HTR-8/SVneo (cell line): Measurements from ENCODE around the gene DUSP19.
A peak's percentile ranks its signal among the peaks of the same experiment; 100 is the strongest.

Source experiments
- DNase-seq: peaks from one replicate; pipeline ENCODE4 v3.0.0; 2011; ENCODE audit warnings: low spot score, mixed read lengths; ENCODE audit not compliant: insufficient read length
- FAIRE-seq: peaks from 2 replicates; lab custom pipeline; 2011; peaks lifted over from hg19 to GRCh38; lab: Jason Lieb, UNC

The DUSP19 gene

DNA sequence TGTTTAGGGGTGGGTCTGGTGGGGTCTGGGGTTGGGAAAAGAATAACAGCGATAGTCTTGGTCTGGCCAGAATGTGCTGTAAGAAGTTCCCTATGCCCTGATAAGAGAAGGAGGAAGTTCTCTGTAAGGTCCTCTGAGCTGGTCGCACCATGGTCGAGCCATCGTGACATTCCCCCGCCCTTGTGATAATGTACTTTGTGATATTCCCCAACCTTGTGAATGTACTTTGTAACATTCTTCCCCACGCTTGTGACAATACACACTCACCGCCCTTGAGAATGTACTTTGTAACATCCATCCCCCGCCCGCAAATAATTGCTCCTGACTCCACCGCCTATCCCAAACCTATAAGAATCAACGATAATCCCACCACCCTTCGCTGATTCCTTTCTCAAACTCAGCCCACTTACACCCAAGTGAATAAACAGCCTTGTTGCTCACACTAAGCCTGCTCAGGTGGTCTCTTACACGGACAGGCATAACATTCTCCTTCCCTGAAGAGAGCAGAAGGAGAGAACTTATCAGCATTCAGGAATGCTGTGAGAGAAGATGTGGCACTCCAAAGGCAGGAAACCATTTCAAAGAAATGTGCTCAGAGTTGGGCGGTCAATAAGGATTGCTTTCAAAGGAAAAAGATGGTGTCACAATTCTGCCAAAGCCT lies 17.8 kb upstream of the DUSP19 start:
- FAIRE-seq, result no peak
- no peak for DNase-seq

DNA sequence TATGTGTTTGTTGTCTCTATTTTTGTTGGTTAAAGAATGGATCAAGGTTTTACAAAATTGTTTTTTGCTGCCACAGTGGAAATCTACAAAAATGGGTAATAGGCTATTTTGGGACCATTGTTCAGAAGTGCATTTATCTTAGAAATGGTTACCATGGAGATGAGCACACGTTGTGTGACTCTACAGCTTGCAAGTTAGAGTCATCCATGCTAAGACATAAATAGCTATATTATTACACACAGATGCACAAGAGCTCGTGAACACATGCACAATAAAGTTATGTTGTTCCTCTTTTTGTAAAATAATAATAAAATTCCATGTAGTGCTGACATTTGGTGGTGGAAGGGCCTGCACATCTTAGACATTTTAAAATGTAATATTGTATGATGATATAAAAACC lies 15.5 kb upstream of the DUSP19 start:
- no peak for DNase-seq
- FAIRE-seq, result no peak

DNA sequence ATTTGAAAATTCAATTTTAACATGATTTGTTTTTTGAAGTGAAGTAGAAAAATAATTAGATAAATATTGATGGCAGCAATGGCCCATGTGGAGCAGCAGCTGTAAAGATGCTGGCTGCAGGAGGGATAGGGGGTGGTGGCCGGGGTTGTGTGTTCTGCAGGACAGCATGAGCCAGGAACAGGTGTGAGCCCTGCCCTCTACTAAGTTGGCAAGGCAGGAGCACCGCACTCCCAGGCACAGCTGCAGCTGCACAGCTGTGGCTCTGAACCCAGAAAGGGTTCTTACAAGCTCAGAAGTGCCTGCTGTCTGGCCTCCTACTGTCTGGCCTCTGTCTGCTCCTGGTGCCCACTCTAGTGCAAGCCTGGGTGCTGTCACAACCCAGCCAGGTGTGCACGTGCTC lies 10.0 kb upstream of the DUSP19 start:
- no peak for FAIRE-seq

DNA sequence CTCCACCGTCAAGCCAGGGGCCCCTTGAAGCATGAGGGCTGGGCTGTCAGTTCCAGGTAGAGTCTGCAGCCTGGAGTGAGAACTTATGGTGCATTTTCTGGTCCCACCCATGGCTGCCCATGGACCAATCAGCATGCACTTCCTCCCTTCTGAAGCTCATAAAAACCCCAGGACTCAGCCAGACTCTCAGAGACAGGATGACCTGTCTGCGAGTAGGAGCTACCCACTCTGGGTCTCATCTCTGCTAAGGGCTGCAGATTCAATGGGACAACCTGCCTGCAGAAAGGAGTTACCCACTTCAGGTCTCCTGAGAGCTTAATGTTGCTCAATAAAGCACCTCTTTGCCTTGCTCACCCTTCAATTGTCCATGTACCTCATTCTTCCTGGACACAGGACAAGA lies 9.4 kb upstream of the DUSP19 start:
- FAIRE-seq, result no peak
- DNase-seq, result no peak

More for the DNA sequence above, 10.0 kb upstream of the DUSP19 start:
- DNase-seq, result no peak

DNA sequence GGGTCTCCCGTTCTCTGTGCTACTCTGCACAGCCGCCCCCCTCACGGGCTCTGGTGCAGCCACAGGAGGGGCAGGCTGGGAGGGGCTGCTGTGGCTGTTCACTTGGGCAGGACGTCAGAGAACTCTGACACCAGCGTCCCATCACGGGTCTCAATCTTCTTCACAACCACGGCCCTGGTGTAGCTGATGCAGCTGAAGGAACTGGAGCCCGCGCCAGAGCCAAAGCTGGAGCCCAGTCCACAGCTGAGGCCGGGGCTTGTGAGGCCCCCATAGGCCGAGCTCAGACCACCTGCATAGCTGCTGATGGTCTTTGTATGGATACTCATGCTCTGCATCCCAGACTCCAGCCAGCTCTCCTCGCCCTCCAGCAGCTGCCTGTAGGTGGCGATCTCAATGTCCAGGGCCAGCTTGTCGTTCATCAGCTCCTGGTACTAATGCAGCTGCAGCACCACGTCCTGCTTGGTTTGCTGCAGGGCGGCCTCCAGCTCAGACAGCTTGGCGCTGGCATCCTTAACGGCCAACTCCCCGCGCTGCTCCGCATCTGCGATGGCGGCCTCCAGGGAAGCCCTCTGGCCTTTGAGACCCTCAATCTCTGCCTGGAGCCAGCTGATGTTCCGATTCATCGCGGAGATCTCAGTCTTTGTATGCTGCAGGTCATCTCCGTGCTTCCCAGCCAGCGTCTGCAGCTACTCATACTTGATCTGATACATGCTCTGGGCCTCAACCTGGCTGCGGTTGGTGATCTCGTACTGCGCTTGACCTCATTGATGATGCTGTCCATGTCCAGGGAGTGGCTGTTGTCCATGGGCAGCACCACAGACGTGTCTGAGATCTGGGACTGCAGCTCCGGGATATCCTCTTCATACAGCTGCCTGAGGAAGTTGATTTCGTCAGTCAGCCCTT lies 7.4 kb upstream of the DUSP19 start:
- FAIRE-seq, result no peak
- DNase-seq, result no peak

DNA sequence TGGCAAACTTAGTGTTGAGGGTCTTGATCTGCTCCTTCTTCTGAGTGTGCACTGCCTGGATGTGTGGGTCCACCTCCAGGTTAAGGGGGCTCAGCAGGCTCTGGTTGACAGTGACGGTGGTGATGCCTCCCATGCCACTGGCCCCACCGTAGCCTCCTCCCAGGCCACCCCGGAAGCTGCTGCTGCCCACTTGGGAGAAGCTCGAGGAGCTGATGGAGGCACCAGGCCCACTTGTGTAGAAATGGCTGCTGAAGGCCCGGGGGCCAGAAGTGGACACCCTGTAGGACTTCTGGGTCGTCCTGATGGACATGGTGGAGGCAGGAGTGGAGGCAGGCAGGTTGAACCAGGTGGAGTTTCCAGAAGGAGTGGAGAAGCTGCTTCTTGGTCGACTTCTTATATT lies 6.4 kb upstream of the DUSP19 start:
- DNase-seq, result no peak
- no peak for FAIRE-seq

DNA sequence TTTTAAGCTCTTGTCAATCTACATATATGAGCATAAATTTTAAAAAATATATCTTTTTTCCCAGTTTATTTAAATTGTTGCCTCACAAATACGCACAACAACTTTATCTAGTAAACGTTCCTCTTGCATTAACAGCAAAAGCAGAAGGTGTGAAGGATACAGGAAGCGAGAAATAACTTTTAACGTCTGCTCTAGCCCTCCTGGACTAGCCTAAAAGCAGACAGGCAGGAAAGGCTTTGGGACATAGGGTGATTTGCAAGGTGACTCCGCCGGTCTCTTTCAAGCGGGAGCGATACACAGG lies 434 bp upstream of the DUSP19 start:
- FAIRE-seq (no peak), DNase-seq (peak; percentile 41)

DNA sequence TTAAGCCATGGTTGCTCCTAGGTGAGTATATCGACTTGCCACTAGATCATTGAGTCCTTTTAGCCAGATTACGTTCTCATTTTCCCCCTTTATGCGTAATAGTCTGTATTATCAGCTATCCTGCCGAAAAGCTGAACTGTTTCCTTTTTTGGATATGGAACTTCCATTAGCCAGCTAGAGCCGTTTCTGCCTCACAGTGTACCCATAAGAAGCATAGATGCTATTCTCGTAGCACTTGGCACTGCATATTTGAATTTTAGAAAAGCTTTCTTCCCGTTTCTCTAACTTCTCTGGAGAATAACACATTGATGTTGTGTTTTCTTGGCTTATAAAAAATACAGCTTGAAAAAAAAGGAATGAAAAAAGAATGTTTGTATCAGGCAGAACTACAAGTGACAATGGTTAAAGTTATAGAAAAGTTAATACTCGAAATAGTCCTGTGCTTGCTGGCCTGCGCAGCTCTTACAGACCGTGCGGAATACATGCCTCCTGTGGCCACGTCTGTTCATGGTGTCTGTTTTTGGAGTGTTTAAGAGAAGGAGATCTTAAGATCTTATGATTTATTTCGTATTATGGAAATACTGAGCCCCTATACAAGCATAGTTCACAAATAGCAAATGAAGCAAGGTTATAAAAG lies 710 bp downstream of the DUSP19 start:
- FAIRE-seq (no peak), DNase-seq (no peak)

DNA sequence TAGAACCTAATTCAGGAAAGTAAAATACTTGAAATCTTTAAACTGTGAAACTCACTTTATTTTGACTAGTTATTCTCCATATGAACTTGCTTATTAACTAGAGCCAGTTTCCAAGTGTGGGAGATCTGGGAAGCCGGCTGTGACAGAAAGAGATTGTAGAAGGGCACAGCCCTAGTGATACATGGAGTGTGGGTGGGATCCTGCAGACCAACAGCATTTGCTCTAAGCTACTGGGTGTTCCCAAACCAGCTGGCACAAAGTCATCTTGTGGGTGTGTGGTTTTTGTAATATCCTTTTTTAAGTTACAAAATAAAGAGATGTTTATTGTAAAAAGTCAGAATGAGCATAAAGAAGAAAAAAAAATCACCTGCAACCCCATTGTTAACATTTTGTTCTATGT lies 3.4 kb downstream of the DUSP19 start:
- DNase-seq (no peak), FAIRE-seq (no peak)

DNA sequence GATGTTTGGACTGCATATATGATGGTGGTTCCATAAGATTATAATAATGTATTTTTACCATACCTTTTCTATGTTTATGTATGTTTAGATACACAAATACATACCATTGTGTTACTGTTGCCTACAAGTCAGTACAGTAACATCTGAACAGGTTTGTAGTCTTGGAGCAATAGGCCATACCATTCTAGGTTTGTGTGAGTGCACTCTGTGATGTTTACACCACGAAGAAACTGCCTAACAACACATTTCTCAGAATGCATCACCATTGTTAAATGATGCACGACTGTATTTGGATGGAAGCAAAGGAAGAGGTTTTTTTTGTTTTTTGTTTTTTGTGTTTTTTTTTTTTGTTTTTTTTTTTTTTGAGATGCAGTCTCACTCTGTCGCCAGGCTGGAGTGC lies 9.5 kb downstream of the DUSP19 start:
- FAIRE-seq (no peak), DNase-seq (no peak)

DNA sequence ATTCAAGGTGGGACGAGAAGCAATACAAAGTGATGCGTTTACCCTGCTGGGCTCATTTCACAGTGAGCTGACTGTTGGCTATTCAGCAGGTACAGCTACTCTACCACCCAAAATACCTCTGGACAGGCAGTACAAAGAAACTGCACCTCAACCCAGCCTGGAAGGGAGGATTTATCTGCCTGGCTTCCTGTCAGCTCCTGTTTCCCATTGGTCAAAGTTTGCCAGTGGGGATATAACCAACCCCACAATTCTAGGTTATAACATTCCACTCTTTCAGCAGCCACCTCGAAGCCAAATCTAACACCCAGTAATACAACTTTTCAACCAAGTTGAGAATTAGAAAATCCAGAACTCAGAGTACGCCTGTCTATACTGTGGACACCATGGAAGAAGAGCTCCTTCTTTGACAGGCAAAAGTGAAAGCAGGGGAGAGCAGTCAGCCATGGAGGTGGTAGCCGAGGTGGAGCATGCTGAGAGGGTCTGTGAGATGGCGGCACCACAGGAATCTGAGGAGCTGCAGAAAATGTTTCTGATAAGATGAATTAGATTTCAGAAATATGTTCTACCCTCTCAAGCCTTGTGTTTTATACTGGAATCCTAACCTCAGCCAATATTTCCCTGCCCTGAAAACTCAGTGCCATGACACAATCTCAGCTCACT lies 10.8 kb downstream of the DUSP19 start:
- no peak for DNase-seq
- no peak for FAIRE-seq

DNA sequence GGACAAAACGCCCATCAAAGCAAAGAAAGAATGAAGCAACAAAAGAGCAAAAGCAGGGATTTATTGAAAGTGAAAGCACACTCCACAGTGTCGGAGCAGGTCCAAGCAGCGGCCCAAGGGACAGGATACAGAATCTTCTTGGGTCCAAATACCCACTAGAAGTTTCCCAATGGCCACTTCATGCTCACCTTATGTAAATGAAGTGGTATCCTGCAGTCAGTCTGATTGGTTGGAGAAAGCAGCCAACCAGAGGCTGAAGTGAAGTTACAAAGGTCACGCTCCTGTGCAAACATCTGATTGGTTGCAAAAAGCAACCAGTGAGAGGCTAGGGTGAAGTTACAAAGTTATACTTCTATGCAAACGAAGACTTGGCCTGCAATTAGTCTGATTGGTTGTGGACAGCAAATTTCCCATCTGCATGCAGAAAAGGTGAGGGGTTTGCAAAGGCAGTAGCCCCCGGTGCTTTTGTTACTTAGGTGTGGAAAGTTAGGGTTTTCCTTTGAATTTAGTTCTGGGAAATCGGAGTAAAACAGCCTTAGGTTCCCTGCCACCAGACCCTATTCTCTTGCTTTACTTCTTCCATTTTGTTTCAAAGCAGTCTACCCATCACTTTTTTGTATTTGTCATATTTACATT lies 12.9 kb downstream of the DUSP19 start:
- FAIRE-seq (no peak), DNase-seq (no peak)

DNA sequence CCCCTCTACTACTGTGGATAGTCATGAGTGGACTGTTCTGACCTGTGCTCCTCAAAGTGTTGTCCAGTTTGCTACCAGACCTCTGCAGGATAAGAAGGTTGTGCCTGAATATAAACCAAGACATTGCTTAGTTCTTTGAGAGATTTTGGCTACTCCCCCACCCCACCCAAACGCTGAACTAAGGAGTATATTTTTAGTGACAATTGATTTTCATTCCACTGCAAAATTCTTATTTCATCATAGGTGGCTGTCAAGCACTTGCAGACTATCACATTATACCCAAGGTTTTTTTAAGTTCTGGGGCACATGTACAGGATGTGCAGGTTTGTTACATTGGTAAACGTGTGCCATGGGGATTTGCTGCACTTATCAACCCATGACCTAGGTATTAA lies 13.4 kb downstream of the DUSP19 start:
- FAIRE-seq, result no peak
- DNase-seq, result no peak

DNA sequence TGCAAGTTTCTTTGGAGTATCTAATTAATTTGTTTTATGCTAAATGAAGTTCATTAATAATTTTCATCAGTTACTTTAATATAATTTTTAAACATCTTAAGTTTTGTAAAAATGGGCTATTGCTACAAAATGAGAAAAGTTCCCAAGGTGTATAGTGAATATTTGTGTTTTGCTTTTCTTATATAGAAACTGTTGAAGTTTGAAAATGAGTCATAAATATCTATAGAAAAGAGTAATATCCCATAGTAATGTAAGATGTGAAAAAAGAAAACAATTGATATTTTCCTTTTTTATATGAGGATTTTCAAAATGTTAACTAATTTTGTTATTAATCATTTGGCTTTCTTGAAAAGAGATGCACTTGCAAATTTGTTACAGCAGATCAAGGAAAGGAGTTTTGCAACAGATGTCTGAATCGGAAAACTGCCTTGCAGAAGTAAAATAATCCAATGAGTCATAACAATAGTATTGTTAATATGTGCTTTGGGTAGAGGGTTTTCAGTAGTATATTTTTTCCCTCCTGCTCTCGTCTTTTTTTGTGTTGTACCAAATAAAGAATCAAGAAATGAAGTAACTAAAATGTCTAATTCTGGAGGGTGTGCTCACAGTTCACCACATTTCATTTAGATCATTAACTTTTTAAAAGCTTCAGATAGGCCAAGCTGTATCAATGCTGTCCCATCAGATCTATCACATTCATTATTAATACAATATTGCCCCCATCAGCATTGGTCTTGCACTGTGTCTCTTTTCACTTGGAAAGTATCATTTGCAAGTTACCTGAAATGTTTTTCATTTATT lies 15.5 kb downstream of the DUSP19 start:
- peak; percentile 28 for DNase-seq
- FAIRE-seq, result no peak

DNA sequence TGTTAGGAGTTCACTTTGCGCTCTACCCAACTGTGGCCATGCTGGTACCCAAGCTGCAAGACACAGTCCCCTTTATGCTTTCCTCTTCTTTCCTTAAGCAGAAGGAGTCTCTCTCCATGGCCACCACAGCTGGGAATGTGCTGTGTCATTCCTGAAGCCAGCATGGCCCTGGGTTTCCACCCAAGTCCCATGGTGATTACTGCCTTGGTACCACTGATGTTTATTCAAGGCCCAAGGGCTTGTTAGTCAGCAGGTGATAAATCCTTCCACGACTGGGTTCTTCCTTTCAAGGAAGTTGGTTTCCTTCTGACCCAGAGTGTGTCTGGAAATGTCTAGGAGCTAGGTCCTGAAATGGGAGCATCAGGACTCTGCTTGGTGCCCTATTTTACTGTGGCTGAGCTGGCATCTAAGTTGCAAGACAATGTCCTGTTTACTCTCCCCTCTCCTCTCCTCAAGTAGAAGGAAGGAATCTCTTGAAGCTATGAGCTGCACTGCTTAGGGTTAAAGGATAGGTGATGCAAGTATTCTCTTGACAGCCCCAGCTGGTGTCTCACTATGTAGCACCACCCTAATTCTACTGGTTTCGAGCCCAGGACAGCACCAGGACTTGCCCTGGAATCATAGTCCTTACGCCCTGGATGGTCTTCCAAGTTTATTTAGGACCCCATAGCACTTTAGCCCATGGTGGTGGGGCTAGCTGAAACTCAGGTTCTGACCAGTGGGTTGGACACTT lies 27.0 kb downstream of the DUSP19 start:
- no peak for DNase-seq
- peak; percentile 28 for FAIRE-seq

DNA sequence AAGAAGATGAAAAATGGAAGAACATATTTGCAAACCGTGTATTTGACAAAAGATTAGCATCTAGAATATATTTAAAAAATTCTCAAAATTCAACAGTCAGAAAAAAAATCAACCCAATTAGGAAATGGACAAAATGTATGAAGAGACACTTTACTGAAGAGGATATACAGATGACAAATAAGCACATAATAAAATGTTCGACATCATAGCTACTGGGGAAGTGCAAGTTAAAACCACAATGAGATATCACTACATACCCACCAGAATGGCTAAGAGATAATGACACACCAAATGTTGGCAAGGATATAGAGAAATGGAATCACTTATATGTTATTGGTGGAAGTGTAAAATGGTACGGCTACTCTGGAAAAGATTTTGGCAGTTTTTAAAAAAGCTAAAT lies 34.0 kb downstream of the DUSP19 start:
- no peak for DNase-seq
- no peak for FAIRE-seq

DNA sequence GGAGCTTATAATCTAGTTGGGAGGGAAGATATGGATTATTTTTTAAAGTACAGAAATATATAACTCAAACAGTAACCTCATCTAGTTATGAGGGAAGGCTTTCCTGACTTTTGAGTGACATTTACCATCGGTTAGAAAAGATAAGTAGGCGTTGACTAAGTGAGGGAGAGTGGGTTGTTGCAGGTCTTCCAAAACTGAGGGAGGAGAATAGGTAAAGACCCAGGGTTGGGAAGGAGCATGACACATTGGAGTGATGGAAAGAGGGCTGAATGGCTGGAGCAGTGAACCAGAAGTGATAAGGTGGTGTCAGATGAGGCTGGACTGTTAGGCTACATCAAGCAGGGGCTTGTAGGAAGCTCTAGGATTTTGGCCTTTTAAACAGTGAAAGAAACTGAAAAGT lies 35.1 kb downstream of the DUSP19 start:
- DNase-seq (no peak), FAIRE-seq (no peak)

DNA sequence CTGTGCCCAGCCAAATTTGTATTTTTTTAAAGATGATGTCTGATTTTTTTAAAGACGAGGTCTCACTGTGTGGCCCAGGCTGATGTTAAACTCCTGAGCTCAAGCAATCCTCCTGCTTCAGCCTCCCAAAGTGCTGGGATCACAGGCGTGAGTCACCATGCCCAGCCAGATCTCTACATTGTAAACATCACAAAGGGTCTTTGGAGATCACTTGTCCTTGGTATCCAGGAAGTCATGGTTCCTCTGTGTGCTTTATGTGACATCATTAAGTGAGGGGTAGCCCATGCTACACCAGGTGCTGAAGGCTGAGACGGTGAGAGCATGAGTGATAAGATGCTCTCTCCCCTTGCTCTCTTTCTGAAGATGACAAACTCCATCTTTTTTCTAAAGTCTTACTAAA lies 38.7 kb downstream of the DUSP19 start:
- DNase-seq (no peak), FAIRE-seq (no peak)
